OCI-LY7 (cell line): ENCODE results near the gene DARS1. TPM values are rescaled to one million over a fixed set of nuclear protein-coding genes. Genes with fewer than 3 reads are reported as not detected.

ENCODE experiments used
- BruUV-seq: library from RNA; stranded (reverse); fragments of 400-500 nt; replicated peaks from 2 replicates; lab custom pipeline; 2021; lab: Mats Ljungman, UMichigan
- CTCF ChIA-PET: fragments of 300-600 bp; sonication (Branson Sonifier 250); formaldehyde crosslinking; loops from one replicate; lab custom pipeline; 2022; ENCODE audit warnings: antibody characterized with exemption; ENCODE audit not compliant: unreplicated experiment; lab: Charles Lee
- POLR2A ChIA-PET: fragments of 300-600 bp; sonication (Branson Sonifier 250); formaldehyde crosslinking; loops from one replicate; lab custom pipeline; 2022; ENCODE audit warnings: antibody characterized with exemption; lab: Charles Lee
- DNase-seq: peaks from one replicate; pipeline ENCODE4 v3.0.0-alpha.2; 2015; ENCODE audit warnings: low spot score
- H2AFZ ChIP-seq: fragments of 200-600 bp; sonication (generic), shearing (Covaris generic); 2 replicates; pipeline ENCODE4 v1.6.1; 2014; ENCODE audit warnings: mild to moderate bottlenecking, antibody characterized with exemption, low read length, moderate library complexity
- H3K27ac ChIP-seq: fragments of 200-600 bp; sonication (generic); 2 replicates; pipeline ENCODE4 v1.5.1; 2014; ENCODE audit warnings: mixed run types, low read depth, mild to moderate bottlenecking, moderate library complexity, low read length, inconsistent platforms; ENCODE audit not compliant: poor library complexity, severe bottlenecking
- H3K36me3 ChIP-seq: fragments of 200-600 bp; sonication (generic); 2 replicates; pipeline ENCODE4 v1.6.1; 2014; ENCODE audit warnings: mild to moderate bottlenecking, antibody characterized with exemption, low read length, moderate library complexity, mixed read lengths; ENCODE audit not compliant: insufficient read depth
- H3K4me1 ChIP-seq: fragments of 200-600 bp; sonication (generic); 2 replicates; pipeline ENCODE4 v1.5.1; 2014; ENCODE audit warnings: mild to moderate bottlenecking, low read length; ENCODE audit not compliant: insufficient read depth, poor library complexity, severe bottlenecking
- H3K4me2 ChIP-seq: fragments of 200-600 bp; sonication (generic); 2 replicates; pipeline ENCODE4 v1.6.1; 2014; ENCODE audit warnings: mild to moderate bottlenecking, low read length
- H3K4me3 ChIP-seq: fragments of 200-600 bp; sonication (generic); 2 replicates; pipeline ENCODE4 v1.5.1; 2014; ENCODE audit warnings: mild to moderate bottlenecking, low read depth, low read length; ENCODE audit not compliant: poor library complexity, severe bottlenecking
- H3K79me2 ChIP-seq: fragments of 200-600 bp; sonication (generic); 2 replicates; pipeline ENCODE4 v1.6.1; 2016; ENCODE audit warnings: low read depth, mild to moderate bottlenecking, low read length, moderate library complexity, mixed read lengths; ENCODE audit not compliant: insufficient read depth
- H3K9me2 ChIP-seq: fragments of 200-600 bp; sonication (generic); 2 replicates; pipeline ENCODE4 v1.6.1; 2016; ENCODE audit warnings: mild to moderate bottlenecking, low read length, mixed read lengths; ENCODE audit not compliant: insufficient read depth
- H3K9me3 ChIP-seq: fragments of 200-600 bp; sonication (generic); 2 replicates; pipeline ENCODE4 v1.6.1; 2014; ENCODE audit warnings: mild to moderate bottlenecking, mixed run types, low read length, mixed read lengths
- H4K20me1 ChIP-seq: fragments of 200-600 bp; sonication (generic); 2 replicates; pipeline ENCODE4 v1.6.1; 2014; ENCODE audit warnings: mild to moderate bottlenecking, antibody characterized with exemption, low read length, moderate library complexity, mixed read lengths; ENCODE audit not compliant: insufficient read depth
- CTCF ChIP-seq: fragments of 200-600 bp; sonication (generic); conservative IDR thresholded peaks from 2 replicates; pipeline ENCODE4 v1.5.1; 2014; ENCODE audit warnings: mild to moderate bottlenecking, antibody characterized with exemption, low read length, moderate library complexity, mixed read lengths
- EZH2phosphoT487 ChIP-seq: fragments of 200-600 bp; sonication (generic); IDR thresholded peaks from 2 replicates; pipeline ENCODE4 v1.6.1; 2018; ENCODE audit warnings: low read depth, borderline replicate concordance, mild to moderate bottlenecking, mixed run types, antibody characterized with exemption, low read length, moderate library complexity, mixed read lengths
- intact Hi-C: fragments of 100-400 bp; cut with micrococcal nuclease; formaldehyde crosslinking; loops from one replicate; pipeline ENCODE4 v1.10.0; 2022; ENCODE audit not compliant: unreplicated experiment
- total RNA-seq, 2 experiments: library from RNA; depleted of rRNA in 1 of 2; stranded (reverse); fragments of >200 nt in 1 of 2; shearing (Covaris generic) in 1 of 2; gene quantifications; 2 replicates each; pipeline ENCODE4 v1.2.3, GENCODE V29; 2014 to 2022

DARS1 gene
- total RNA-seq, 2 experiments from 2014 or later, result 90.5 to 140 TPM

DNA sequence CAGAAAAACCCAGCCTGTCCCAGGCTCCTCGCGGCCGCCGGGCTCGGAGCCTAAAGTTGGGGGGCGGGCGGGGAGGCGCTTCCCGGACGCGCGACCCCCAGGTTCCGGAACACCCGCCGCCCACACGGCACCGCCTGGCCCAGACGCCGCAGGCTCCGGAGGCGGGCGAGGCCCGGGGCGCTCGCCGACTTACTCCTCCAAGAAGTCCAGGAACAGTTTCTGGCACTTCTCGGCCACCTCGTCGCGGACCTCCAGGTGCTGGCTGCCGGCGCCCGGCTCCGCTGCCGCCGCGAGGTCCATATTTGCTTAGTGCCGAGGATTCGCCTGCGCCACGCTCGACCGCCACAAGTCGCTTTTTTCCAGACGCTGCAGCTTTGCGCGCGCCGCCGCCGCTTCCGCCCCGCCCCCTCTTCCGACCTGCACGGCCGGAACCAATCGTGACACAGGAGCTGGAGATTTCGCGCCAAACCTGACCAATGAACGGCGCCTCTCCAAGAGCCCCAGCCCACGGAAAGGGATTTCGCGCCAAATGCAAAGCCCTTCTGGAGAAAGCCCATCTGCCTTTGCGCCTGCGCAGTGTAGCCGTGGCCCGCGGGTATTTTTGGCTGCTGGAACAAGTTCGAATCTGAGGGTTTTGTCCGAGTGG is 109.2 kb downstream of the DARS1 start, which contains the start of gene MCM6:
TSS of gene MCM6 (minus strand) at position 378 of the 646 bp plus-strand sequence. CDS start at position 300, 78 bp downstream.
- CTCF ChIA-PET, result no interaction called here
- Histone ChIP-seq H3K36me3 (peaks cover 46% of the 10 kb centered on the region), H3K27ac (peak within 1 kb of the TSS; percentile 62), H3K9me3 (no peaks in the 10 kb centered on the region), H3K4me2 (peak within 1 kb of the TSS; percentile 77), H4K20me1 (peaks cover 28% of the 10 kb centered on the region), H3K9me2 (no peaks in the 10 kb centered on the region), H2AFZ (peak within 1 kb of the TSS; percentile 86), H3K4me1 (peaks cover 26% of the 10 kb centered on the region), H3K79me2 (peaks cover 48% of the 10 kb centered on the region), H3K4me3 (peak within 1 kb of the TSS; percentile 84)
- peak; percentile 100 for DNase-seq
- BruUV-seq, result no TSS peak
- POLR2A ChIA-PET, result interaction anchor here (0.6 to 1.9 kb wide), 17 partner anchors 10 to 854 kb away, joined by 3 to 8 read pairs (median 4); no protein-coding TSS in a partner anchor
- intact Hi-C loops, result loop anchor here (1.0 kb wide), 1 partner anchor 508 kb away; no protein-coding TSS in a partner anchor
- no peak for TF ChIP-seq EZH2phosphoT487
- 0 out of 2 replicates have a peak, but pooled peaks have one; percentile 15 for TF ChIP-seq CTCF

GRCh38 chr2:135875491-135876065 is 109.8 kb downstream of the DARS1 start:
- ChIA-PET CTCF (no interaction called here), POLR2A (interaction anchor here (0.6 to 1.9 kb wide), 8 partner anchors 9 to 568 kb away, joined by 3 to 8 read pairs (median 3); no protein-coding TSS in a partner anchor)
- H3K79me2 ChIP-seq, result peaks cover 51% of the 10 kb centered on the region
- DNase-seq, result peak; percentile 70
- no peaks in the 10 kb centered on the region for H3K9me3 ChIP-seq
- no peak overlapping the region; the same call in 1 of the 2 replicates for H2AFZ ChIP-seq
- no TSS peak for BruUV-seq
- H3K27ac ChIP-seq, result peak overlapping the region; percentile 62
- intact Hi-C loops, result loop anchor here (1.0 to 2.0 kb wide), 3 partner anchors 23 to 509 kb away; no protein-coding TSS in a partner anchor
- H3K9me2 ChIP-seq, result no peaks in the 10 kb centered on the region
- H3K4me3 ChIP-seq, result peak overlapping the region; percentile 84
- no peak for TF ChIP-seq EZH2phosphoT487
- no peak for TF ChIP-seq CTCF
- H3K36me3 ChIP-seq, result peaks cover 52% of the 10 kb centered on the region
- H3K4me2 ChIP-seq, result peak overlapping the region; percentile 77
- H4K20me1 ChIP-seq, result peaks cover 28% of the 10 kb centered on the region
- peaks cover 26% of the 10 kb centered on the region for H3K4me1 ChIP-seq
